T-cell (primary cell): Measurements from ENCODE around the gene AZI2. TPM values are rescaled to one million over a fixed set of nuclear protein-coding genes. Genes with fewer than 3 reads are reported as not detected.

Experiments
- ATAC-seq, 4 experiments: fragments of 200-7000 bp in 3 of 4; fragments of 150-1000 bp in 1 of 4; cut with Tn5 transposase; replicated peaks in 1 of 4; 1 replicate in 3 of 4; 2 replicates in 1 of 4; pipeline ENCODE4 v1.10.0; 2021; ENCODE audit warnings: moderate library complexity in 3 of 4, mild to moderate bottlenecking in 2 of 4, moderate number of reproducible peaks in 1 of 4
- CTCF ChIA-PET, 2 donors: fragments of 300-600 bp; sonication (Branson Sonifier 250); formaldehyde crosslinking; loops; one replicate each; lab custom pipeline; 2022; ENCODE audit warnings: antibody characterized with exemption in 2 of 2; lab: Charles Lee
- POLR2A ChIA-PET, 2 donors: fragments of 300-600 bp; sonication (Branson Sonifier 250); formaldehyde crosslinking; loops; one replicate each; lab custom pipeline; 2022; ENCODE audit warnings: antibody characterized with exemption in 2 of 2; lab: Charles Lee
- DNase-seq, 35 experiments: peaks; one replicate each; pipeline versions ENCODE4 v3.0.0 to v3.0.0-alpha.2; 2013 to 2023
- H3K27ac ChIP-seq: one replicate; pipeline ENCODE4 v1.5.1; 2013; ENCODE audit warnings: low read length
- H3K27me3 ChIP-seq, 2 experiments: replicated peaks in 1 of 2; 1 replicate in 1 of 2; 2 replicates in 1 of 2; pipeline versions ENCODE4 v1.6.1 to v1.7.0; 2013; ENCODE audit warnings: low read length in 1 of 2, mixed read lengths in 1 of 2; ENCODE audit not compliant: control insufficient read depth in 2 of 2, insufficient read depth in 2 of 2; ENCODE audit errors: extremely low read depth in 1 of 2
- H3K36me3 ChIP-seq, 2 donors: 1 replicate in 1 of 2; 2 replicates in 1 of 2; pipeline versions ENCODE4 v1.6.1 to v1.7.0; 2013; ENCODE audit warnings: low read length in 1 of 2; ENCODE audit not compliant: control insufficient read depth in 2 of 2, insufficient read depth in 1 of 2; ENCODE audit errors: extremely low read depth in 1 of 2
- H3K4me1 ChIP-seq, 2 experiments: 1 replicate in 1 of 2; 2 replicates in 1 of 2; pipeline versions ENCODE4 v1.6.1 to v1.7.0; 2013; ENCODE audit warnings: low read length in 2 of 2, mixed read lengths in 1 of 2; ENCODE audit not compliant: insufficient read depth in 2 of 2, control insufficient read depth in 1 of 2; ENCODE audit errors: extremely low read depth in 1 of 2
- H3K4me3 ChIP-seq, 2 donors: 1 replicate in 1 of 2; 2 replicates in 1 of 2; pipeline versions ENCODE4 v1.5.1 to v1.7.0; 2013; ENCODE audit warnings: mild to moderate bottlenecking in 2 of 2, low read length in 1 of 2, moderate library complexity in 1 of 2; ENCODE audit not compliant: control insufficient read depth in 1 of 2; ENCODE audit errors: extremely low read depth in 1 of 2
- H3K9me3 ChIP-seq: 2 replicates; pipeline ENCODE4 v1.7.0; 2013
- H3K27ac Mint-ChIP-seq, 2 donors: one replicate each; pipeline ENCODE4 v1.8.0; 2020 to 2021; ENCODE audit warnings: mild to moderate bottlenecking in 2 of 2, mixed read lengths in 2 of 2
- H3K27me3 Mint-ChIP-seq, 2 donors: one replicate each; pipeline ENCODE4 v1.8.0; 2021 to 2022; ENCODE audit warnings: mixed read lengths in 2 of 2
- H3K36me3 Mint-ChIP-seq: one replicate; pipeline ENCODE4 v1.8.0; 2021; ENCODE audit warnings: mixed read lengths
- H3K4me1 Mint-ChIP-seq, 3 donors: one replicate each; pipeline ENCODE4 v1.8.0; 2020 to 2022; ENCODE audit warnings: mixed read lengths in 3 of 3, mild to moderate bottlenecking in 1 of 3
- H3K4me3 Mint-ChIP-seq, 3 donors: one replicate each; pipeline ENCODE4 v1.8.0; 2020 to 2022; ENCODE audit warnings: mild to moderate bottlenecking in 3 of 3, mixed read lengths in 3 of 3, moderate library complexity in 3 of 3
- H3K9me3 Mint-ChIP-seq, 3 donors: one replicate each; pipeline ENCODE4 v1.8.0; 2020 to 2022; ENCODE audit warnings: mixed read lengths in 3 of 3
- WGBS: methylation state at CpG from one replicate; pipeline ENCODE4 v1.1.5; 2013; ENCODE audit warnings: missing lambda C conversion rate; ENCODE audit not compliant: insufficient coverage; 5-methylcytosine and 5-hydroxymethylcytosine counted together
- total RNA-seq, 35 experiments: library from RNA in 6 of 35; stranded (reverse) in 6 of 35; fragments of 120-200 nt in 1 of 35; gene quantifications; one replicate each; pipeline versions ENCODE4 v1.2.1 to v1.2.4 and lab custom pipeline; 2013 to 2026

Gene AZI2
- total RNA-seq, 5 donors from 2014 or later (not counting 1 experiment from before 2014, with no cell fraction given): 29.5 to 38.6 (median 30.6) TPM

DNA sequence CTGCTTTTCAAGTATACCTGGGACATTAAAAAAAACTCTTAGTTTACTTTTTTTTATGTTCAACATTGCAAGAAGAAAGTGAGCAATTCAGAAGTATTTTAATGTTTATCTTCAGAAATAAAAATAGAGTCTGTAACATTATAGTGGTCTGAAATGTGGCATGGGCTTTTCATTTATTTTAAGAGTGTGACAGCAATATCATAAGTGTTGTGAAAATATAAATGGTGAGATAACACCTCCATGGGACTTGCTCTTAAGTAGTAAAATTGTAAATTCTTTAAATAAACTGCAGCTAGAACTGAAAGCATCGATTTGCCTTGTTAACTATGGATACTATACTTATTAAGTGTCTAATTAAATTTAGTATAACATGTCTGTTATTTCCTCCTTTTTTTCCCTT is 48.9 kb downstream of the AZI2 start:
- no peaks in the 10 kb centered on the region for H3K27me3 Mint-ChIP-seq
- no peak overlapping the region for H3K4me3 Mint-ChIP-seq
- ChIA-PET POLR2A (interaction anchor here in 1 of 2 donors (0.6 to 1.2 kb wide), 3 partner anchors 19 to 567 kb away, joined by 3 to 5 read pairs (median 3); no protein-coding TSS in a partner anchor), CTCF (no interaction called here)
- no peaks in the 10 kb centered on the region for H3K9me3 ChIP-seq
- H3K36me3 Mint-ChIP-seq: peaks cover 18% of the 10 kb centered on the region
- H3K4me3 ChIP-seq: no peak overlapping the region
- H3K4me1 Mint-ChIP-seq: peaks cover 7 to 20% (median 18%) of the 10 kb centered on the region in 3 donors
- no peak overlapping the region for H3K27ac Mint-ChIP-seq
- no peaks in the 10 kb centered on the region for H3K27me3 ChIP-seq
- peaks cover 0 to 7% of the 10 kb centered on the region in 2 donors for H3K36me3 ChIP-seq
- H3K9me3 Mint-ChIP-seq: no peaks in the 10 kb centered on the region
- ATAC-seq: no peak
- WGBS: no CpG with 5 or more reads among the region's 1 CpG
- no peak for DNase-seq
- H3K27ac ChIP-seq: no peak overlapping the region
- H3K4me1 ChIP-seq: peaks cover 0 to 2% of the 10 kb centered on the region in 2 experiments

DNA sequence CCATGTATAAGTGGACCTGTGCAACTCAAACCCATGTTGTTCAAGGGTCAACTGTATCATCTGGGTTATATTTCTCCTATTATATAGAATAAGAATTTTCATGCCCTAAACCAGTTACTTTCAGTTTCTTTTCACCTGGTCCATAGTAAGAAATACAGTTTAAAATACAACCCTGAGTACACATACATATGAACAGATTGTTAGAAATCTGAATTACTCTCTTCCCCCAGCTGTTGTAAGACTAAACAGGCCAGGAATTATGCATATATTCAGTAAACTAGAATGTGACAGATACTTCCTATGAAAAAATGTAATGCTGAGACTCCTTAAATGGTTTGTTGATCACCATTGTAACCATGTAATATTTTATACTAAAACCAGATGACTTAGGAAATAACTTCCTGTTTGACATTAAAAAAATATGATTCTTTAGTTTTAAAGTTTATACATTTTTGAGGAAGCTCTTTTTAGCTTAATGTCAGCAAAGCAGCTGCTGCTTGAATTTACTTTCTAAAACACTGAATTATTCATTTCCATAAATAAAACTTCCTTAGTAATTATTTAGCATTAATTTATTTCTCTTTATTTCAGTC is 52.6 kb downstream of the AZI2 start:
- DNase-seq: no peak
- peak overlapping the region in 2 of 3 donors; percentile 13 to 30 for H3K4me3 Mint-ChIP-seq
- H3K27me3 Mint-ChIP-seq: no peaks in the 10 kb centered on the region
- Histone ChIP-seq H3K4me3 (peak overlapping the region in 1 of 2 donors; percentile 18), H3K27ac (peak overlapping the region; percentile 39), H3K36me3 (no peaks in the 10 kb centered on the region), H3K27me3 (no peaks in the 10 kb centered on the region), H3K9me3 (no peaks in the 10 kb centered on the region), H3K4me1 (peaks cover 0 to 2% of the 10 kb centered on the region in 2 experiments)
- H3K27ac Mint-ChIP-seq: no peak overlapping the region
- POLR2A ChIA-PET: no interaction called here
- ATAC-seq: peak in 1 of 4 experiments; percentile 22
- CTCF ChIA-PET: interaction anchor here (0.5 to 2.6 kb wide), 5 partner anchors 9 to 584 kb away, joined by 3 to 14 read pairs (median 3); no protein-coding TSS in a partner anchor
- peaks cover 19% of the 10 kb centered on the region for H3K36me3 Mint-ChIP-seq
- H3K4me1 Mint-ChIP-seq: peaks cover 18 to 32% (median 24%) of the 10 kb centered on the region in 3 donors
- H3K9me3 Mint-ChIP-seq: no peaks in the 10 kb centered on the region

DNA sequence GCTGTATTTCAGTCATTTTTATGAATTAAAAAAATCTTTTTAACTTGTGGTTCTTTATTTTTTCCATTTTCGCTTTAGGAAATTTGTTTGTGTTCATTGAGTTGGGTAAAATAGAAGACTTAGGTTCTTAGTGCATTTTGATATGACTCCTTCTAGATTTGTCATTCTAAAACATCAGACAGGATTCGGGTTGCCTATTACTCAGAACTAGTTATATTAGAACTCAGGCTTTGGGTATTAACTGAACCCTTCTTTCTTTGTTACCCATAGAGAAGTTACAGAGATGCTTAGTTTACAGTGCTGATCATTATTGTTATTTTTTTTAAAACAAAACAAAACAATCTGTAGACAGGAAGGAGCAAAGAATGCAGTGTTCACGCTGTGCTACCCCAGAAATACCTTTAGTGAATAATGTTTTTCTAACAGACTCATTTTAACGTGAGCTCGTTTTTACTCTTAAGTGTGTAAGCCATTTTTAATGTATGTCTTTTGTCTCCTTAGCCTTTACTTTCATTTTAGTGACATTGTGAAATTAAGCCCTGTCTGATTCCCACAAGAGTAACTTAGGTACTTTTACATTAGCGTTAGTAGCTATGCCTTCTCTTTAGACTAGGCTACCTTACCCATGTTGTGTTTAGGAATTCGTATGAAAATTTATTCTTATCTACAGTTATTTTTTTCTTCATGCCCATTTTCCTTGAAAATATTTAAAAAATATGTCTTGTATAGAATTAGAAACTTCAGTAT is 53.8 kb downstream of the AZI2 start:
- H3K27ac Mint-ChIP-seq: peak overlapping the region in 1 of 2 donors; percentile 28
- WGBS: no CpG with 5 or more reads among the region's 7 CpGs
- ATAC-seq: no peak

DNA sequence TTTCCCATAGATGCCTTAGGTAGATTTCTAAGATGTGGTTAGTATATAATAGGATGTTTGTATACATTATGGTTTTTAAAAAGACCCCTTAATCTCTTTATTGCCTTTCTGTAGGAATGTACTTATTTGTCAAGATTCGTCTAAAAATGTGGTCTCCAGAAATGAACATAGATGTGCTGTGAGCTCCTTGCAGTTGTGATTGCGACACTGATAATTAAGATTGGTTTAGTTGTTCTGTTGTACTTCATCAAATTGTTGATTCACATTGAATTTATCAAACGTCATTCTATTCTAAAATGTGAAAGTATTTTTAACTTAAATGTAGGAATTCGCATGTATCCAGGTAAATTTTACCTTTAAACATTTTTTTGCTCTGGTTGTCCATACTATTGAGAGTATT is 56.0 kb downstream of the AZI2 start:
- peaks cover 18 to 33% (median 27%) of the 10 kb centered on the region in 3 donors for H3K4me1 Mint-ChIP-seq
- ChIA-PET POLR2A (interaction anchor here in 1 of 2 donors (0.5 to 1.5 kb wide), 3 partner anchors 11 to 571 kb away, joined by 4 to 7 read pairs (median 4); partner anchors contain the start of gene EOMES), CTCF (interaction anchor here (0.5 to 1.0 kb wide), 3 partner anchors 23 to 792 kb away, joined by 3 read pairs; no protein-coding TSS in a partner anchor)
- ATAC-seq (no peak), DNase-seq (no peak)
- peaks cover 0 to 2% of the 10 kb centered on the region in 2 experiments for H3K4me1 ChIP-seq
- peaks cover 26% of the 10 kb centered on the region for H3K36me3 Mint-ChIP-seq
- H3K27me3 ChIP-seq: no peaks in the 10 kb centered on the region
- H3K4me3 Mint-ChIP-seq: peak overlapping the region; percentile 3 to 59 (median 39)
- H3K27me3 Mint-ChIP-seq: no peaks in the 10 kb centered on the region
- peaks cover 0 to 3% of the 10 kb centered on the region in 2 donors for H3K36me3 ChIP-seq
- H3K4me3 ChIP-seq: peak overlapping the region in 1 of 2 donors; percentile 18
- no CpG with 5 or more reads among the region's 4 CpGs for WGBS
- H3K27ac Mint-ChIP-seq: peak overlapping the region in 1 of 2 donors; percentile 4
- H3K9me3 Mint-ChIP-seq: peaks cover 0 to 3% (median 0%) of the 10 kb centered on the region in 3 donors
- no peaks in the 10 kb centered on the region for H3K9me3 ChIP-seq
- H3K27ac ChIP-seq: no peak overlapping the region

More for the DNA sequence above, 53.8 kb downstream of the AZI2 start:
- POLR2A ChIA-PET: interaction anchor here in 1 of 2 donors (0.7 kb wide), 1 partner anchor 579 kb away, joined by 11 read pairs; no protein-coding TSS in a partner anchor
- Histone ChIP-seq H3K27ac (peak overlapping the region; percentile 39), H3K27me3 (no peaks in the 10 kb centered on the region), H3K4me3 (peak overlapping the region in 1 of 2 donors; percentile 18), H3K4me1 (peaks cover 0 to 2% of the 10 kb centered on the region in 2 experiments), H3K9me3 (no peaks in the 10 kb centered on the region), H3K36me3 (peaks cover 0 to 3% of the 10 kb centered on the region in 2 donors)
- peak in 1 of 35 experiments; percentile 17 for DNase-seq
- Mint-ChIP-seq H3K27me3 (no peaks in the 10 kb centered on the region), H3K36me3 (peaks cover 24% of the 10 kb centered on the region), H3K4me3 (peak overlapping the region in 1 of 3 donors; percentile 13), H3K9me3 (peaks cover 0 to 3% (median 0%) of the 10 kb centered on the region in 3 donors), H3K4me1 (peaks cover 18 to 33% (median 27%) of the 10 kb centered on the region in 3 donors)
- CTCF ChIA-PET: interaction anchor here in 1 of 2 donors (0.7 to 2.6 kb wide), 3 partner anchors 8 to 583 kb away, joined by 3 to 14 read pairs (median 3); no protein-coding TSS in a partner anchor

DNA sequence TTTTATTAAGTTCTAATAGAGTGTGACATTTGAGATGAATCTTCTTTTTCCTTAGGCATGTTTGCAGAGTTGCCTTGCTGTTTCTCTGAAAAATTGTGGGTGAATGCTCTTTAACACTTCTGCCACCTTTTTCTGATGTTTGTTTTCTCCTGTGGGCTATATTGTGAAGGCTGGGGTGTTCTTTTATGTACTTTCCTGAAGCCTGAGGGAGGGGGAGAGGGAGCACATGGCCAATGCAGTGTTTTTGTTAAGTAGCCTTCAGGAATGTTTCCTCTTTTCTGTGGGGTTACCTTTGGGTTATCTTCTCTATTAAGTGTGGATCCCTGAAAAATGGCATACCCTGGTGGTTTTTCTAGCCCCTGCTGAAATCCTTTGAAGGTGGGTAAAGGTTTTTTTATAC is 57.0 kb downstream of the AZI2 start:
- DNase-seq (no peak), ATAC-seq (no peak)
- CTCF ChIA-PET: interaction anchor here in 1 of 2 donors (0.8 kb wide), 2 partner anchors 13 to 34 kb away, joined by 3 read pairs; no protein-coding TSS in a partner anchor

More for the DNA sequence above, 57.0 kb downstream of the AZI2 start:
- Mint-ChIP-seq H3K27ac (no peak overlapping the region), H3K27me3 (no peaks in the 10 kb centered on the region), H3K9me3 (peaks cover 0 to 3% (median 0%) of the 10 kb centered on the region in 3 donors), H3K4me1 (peaks cover 22 to 34% (median 24%) of the 10 kb centered on the region in 3 donors), H3K36me3 (peaks cover 20% of the 10 kb centered on the region), H3K4me3 (peak overlapping the region in 1 of 3 donors; percentile 60)
- Histone ChIP-seq H3K4me1 (peaks cover 0 to 2% of the 10 kb centered on the region in 2 experiments), H3K4me3 (peak overlapping the region in 1 of 2 donors; percentile 18), H3K9me3 (no peaks in the 10 kb centered on the region), H3K27ac (peak overlapping the region; percentile 33), H3K36me3 (peaks cover 0 to 3% of the 10 kb centered on the region in 2 donors), H3K27me3 (no peaks in the 10 kb centered on the region)
- POLR2A ChIA-PET: interaction anchor here in 1 of 2 donors (0.6 kb wide), 1 partner anchor 33 kb away, joined by 7 read pairs; no protein-coding TSS in a partner anchor
